ENCODE measurements around the gene B4GALT1. TPM values are rescaled to one million over a fixed set of nuclear protein-coding genes. Genes with fewer than 3 reads are reported as not detected.

B4GALT1 gene
- total RNA-seq, 6 experiments from 2014 or later, result 87.2 to 116 (median 106) TPM

- Mint-ChIP-seq H3K4me1 (ENCODE audit: low read depth) (peaks cover 35% of the 10 kb centered on the region), H3K27ac (peak overlapping the region; percentile 69), H3K36me3 (ENCODE audit: low read depth) (peaks cover 21% of the 10 kb centered on the region), H3K9me3 (no peaks in the 10 kb centered on the region), H3K27me3 (ENCODE audit: insufficient read depth) (no peaks in the 10 kb centered on the region), H3K4me3 (no peak overlapping the region; the same call in 1 of the 2 replicates)
- TF ChIP-seq CTCF (IDR thresholded peaks at IDR 0.05), result no peak
- DNase-seq, result no peak
These were observed 49.3 kb downstream of the B4GALT1 start for GRCh38 chr9:33117796-33118195.

DNA sequence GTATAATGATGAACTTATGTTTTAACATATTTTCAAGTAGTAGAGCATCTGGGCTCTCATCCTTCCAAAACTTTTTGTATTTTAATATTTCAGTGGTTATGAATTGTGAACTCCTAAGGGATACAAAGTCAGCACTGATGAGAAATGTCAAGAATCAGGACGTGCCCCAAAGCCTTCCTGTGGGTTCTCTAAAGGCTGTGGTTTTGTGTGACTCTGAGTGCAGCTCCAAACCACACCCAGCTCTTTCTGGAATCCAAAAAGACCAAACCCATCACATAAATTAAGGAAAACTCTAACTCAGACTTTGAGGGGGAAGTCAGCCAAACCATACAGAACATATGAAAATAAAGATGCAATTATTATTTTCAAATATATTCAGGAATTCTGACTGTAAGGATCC lies 49.8 kb downstream of the B4GALT1 start:
- TF ChIP-seq CTCF (IDR thresholded peaks at IDR 0.05), result no peak
- Mint-ChIP-seq H3K27me3 (ENCODE audit: insufficient read depth) (no peaks in the 10 kb centered on the region), H3K27ac (peak overlapping the region; percentile 87), H3K4me1 (ENCODE audit: low read depth) (peaks cover 35% of the 10 kb centered on the region), H3K9me3 (no peaks in the 10 kb centered on the region), H3K36me3 (ENCODE audit: low read depth) (peaks cover 25% of the 10 kb centered on the region), H3K4me3 (peak overlapping the region; percentile 9; the same call in 1 of the 2 replicates)
- peak; percentile 56 for DNase-seq

DNA sequence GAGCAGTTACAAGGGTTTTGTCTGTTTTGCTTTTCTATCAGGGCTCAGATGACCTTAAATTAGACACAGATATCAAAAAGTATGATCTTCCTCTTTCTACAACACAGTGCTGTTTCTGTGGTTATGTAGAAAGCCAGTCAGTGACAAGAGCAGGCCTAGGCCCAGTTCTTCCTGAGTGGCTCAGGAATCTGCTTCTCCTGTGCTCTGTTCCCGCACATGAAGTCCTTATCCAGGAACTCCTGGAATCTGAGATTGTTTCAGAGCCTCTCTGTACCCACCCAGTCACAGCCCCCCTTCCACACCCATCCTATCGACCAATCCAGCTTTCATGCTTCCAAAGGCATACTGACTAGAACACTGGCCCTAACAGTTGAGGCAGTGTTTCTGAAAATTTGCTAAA lies 50.3 kb downstream of the B4GALT1 start:
- no peak for TF ChIP-seq CTCF (IDR thresholded peaks at IDR 0.05)
- peaks cover 26% of the 10 kb centered on the region for H3K36me3 Mint-ChIP-seq (ENCODE audit: low read depth)
- DNase-seq, result no peak
- H3K27ac Mint-ChIP-seq, result peak overlapping the region; percentile 87
- H3K27me3 Mint-ChIP-seq (ENCODE audit: insufficient read depth), result no peaks in the 10 kb centered on the region
- peak overlapping the region; percentile 9; the same call in 1 of the 2 replicates for H3K4me3 Mint-ChIP-seq
- no peaks in the 10 kb centered on the region for H3K9me3 Mint-ChIP-seq
- peaks cover 35% of the 10 kb centered on the region for H3K4me1 Mint-ChIP-seq (ENCODE audit: low read depth)

DNA sequence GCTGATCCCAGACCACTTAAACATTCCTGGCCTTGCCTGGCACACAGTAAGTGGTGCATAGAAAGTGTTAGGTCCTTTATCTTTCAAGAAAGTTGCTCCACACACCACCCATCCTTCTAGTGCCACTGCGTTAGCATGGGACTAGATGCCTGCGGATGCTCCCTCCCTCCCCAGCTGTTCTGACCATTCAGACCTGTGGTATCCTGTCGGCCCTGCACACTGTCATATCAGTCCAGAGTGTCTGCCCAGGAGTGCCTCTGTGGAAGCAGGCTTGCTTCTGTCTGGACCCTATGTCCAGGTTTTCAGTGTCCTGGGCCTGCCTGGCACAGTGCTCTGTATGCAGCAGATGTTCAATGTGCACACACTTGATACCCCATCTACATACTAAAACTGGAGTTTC lies 52.4 kb downstream of the B4GALT1 start:
- no peak for DNase-seq
- Mint-ChIP-seq H3K4me3 (no peak overlapping the region), H3K36me3 (ENCODE audit: low read depth) (peaks cover 19% of the 10 kb centered on the region; the same call in 1 of the 2 replicates), H3K4me1 (ENCODE audit: low read depth) (peaks cover 26% of the 10 kb centered on the region), H3K27ac (no peak overlapping the region), H3K27me3 (ENCODE audit: insufficient read depth) (no peaks in the 10 kb centered on the region), H3K9me3 (no peaks in the 10 kb centered on the region)
- no peak for TF ChIP-seq CTCF (IDR thresholded peaks at IDR 0.05)

DNA sequence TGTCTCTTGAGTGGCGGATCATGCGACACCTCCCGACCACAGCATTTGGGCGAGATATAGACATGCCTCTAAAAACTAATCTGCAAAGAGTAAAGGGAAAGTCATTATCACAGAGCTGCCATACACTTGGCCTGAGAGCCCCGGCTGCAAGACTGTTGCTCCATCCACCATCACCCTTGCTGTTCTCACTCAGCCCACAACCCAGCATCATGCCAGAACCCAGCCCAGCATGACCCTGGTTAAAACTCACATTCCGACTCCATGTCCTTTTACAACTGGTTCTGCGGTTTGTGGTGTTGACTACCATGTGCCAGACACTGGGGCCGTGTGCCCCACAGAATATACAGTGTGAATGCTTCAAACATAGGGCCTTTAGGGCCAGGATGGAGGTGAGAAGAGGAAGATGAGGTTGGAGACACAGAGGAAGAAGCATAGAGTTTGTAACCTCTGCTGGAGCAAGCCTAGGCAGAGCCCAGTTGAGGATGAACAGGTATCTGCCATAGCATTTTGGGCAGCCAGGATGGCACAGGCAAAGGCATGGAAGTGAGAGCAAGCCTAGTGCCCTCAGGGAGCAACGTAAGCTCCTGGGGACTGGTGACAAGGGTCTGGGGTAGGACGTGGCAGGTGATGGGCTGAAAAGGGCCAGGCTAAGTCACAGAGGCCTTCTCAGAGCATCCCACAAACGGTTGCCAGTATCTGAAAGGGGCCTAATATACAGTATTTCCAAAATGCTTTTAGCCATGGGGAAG lies 53.2 kb downstream of the B4GALT1 start:
- no peak for DNase-seq
- H3K27me3 Mint-ChIP-seq (ENCODE audit: insufficient read depth), result no peaks in the 10 kb centered on the region
- no peaks in the 10 kb centered on the region for H3K9me3 Mint-ChIP-seq
- H3K27ac Mint-ChIP-seq, result peak overlapping the region; percentile 13; the same call in 1 of the 2 replicates
- no peak for TF ChIP-seq CTCF (IDR thresholded peaks at IDR 0.05)
- no peak overlapping the region for H3K4me3 Mint-ChIP-seq
- peaks cover 23% of the 10 kb centered on the region for H3K4me1 Mint-ChIP-seq (ENCODE audit: low read depth)
- H3K36me3 Mint-ChIP-seq (ENCODE audit: low read depth), result peaks cover 20% of the 10 kb centered on the region; the same call in 1 of the 2 replicates
